ENCODE measurements around the gene CACNB2. TPM values are rescaled to one million over a fixed set of nuclear protein-coding genes. Genes with fewer than 3 reads are reported as not detected.

CACNB2 gene
- total and polyA plus RNA-seq, 10 of the 15 experiments (the other 5 are each of a cell fraction or from before 2014, with no cell fraction given), result 0.62 to 8.1 (median 1.2) TPM

- Histone ChIP-seq H3K4me2 (ENCODE audit: control insufficient read depth, insufficient read depth) (no peak overlapping the region), H3K9me3 (replicated peaks; ENCODE audit: control insufficient read depth, insufficient read depth, low read length) (no peaks in the 10 kb centered on the region), H4K20me1 (ENCODE audit: control insufficient read depth, insufficient read depth) (no peaks in the 10 kb centered on the region), H3K9ac (ENCODE audit: control insufficient read depth, insufficient read depth, low read length) (no peak overlapping the region), H3K4me1 (ENCODE audit: control insufficient read depth, insufficient read depth, low read length) (no peaks in the 10 kb centered on the region), H2AFZ (ENCODE audit: control insufficient read depth, low read depth, low read length) (no peak overlapping the region), H3K79me2 (ENCODE audit: control insufficient read depth, insufficient read depth, low read length) (no peaks in the 10 kb centered on the region), H3K4me3 (no peak overlapping the region), H3K36me3 (ENCODE audit: control insufficient read depth in 2 of 2, insufficient read depth in 2 of 2, low read length in 1 of 2) (no peaks in the 10 kb centered on the region), H3K27ac (ENCODE audit: control insufficient read depth, insufficient read depth) (no peak overlapping the region), H3K27me3 (replicated peaks in 1 of 2; ENCODE audit: control insufficient read depth in 2 of 2, insufficient read depth in 2 of 2, low read length in 1 of 2) (no peaks in the 10 kb centered on the region; a peak in 1 of 4 replicates)
- DNase-seq (ENCODE audit: low read depth, low spot score), result no peak
- in situ Hi-C loops (cut with MboI) (no loop called here), intact Hi-C loops (cut with micrococcal nuclease; ENCODE audit: unreplicated experiment) (loop anchor here (1.0 to 10.0 kb wide), 3 partner anchors 342 to 479 kb away; no protein-coding TSS in a partner anchor)
- ChIA-PET CTCF (interaction anchor here (0.6 to 2.2 kb wide), 33 partner anchors 8 to 808 kb away, joined by 3 to 18 read pairs (median 3); no protein-coding TSS in a partner anchor), POLR2A (no interaction called here), RAD21 (ENCODE audit: unreplicated experiment) (interaction anchor here (0.7 to 1.6 kb wide), 10 partner anchors 9 to 368 kb away, joined by 3 to 13 read pairs (median 4); no protein-coding TSS in a partner anchor), SMC1A (ENCODE audit: uncharacterized antibody, unreplicated experiment) (interaction anchor here (0.6 to 1.7 kb wide), 16 partner anchors 9 to 604 kb away, joined by 3 to 11 read pairs (median 4); no protein-coding TSS in a partner anchor)
- peak; percentile 61; the same call in 1 of the 3 replicates for ATAC-seq
- BruUV-seq (replicated peaks), result no TSS peak
- WGBS (ENCODE audit: insufficient coverage, insufficient replicate concordance, low lambda C conversion rate, missing lambda C conversion rate), result 0% methylated on average over 2 of the region's 2 CpGs
- no peak for FAIRE-seq
- TF ChIP-seq SIX5 (IDR thresholded peaks at IDR 0.05; ENCODE audit: low read depth, low read length, severe bottlenecking) (no peak), RAD21 (IDR thresholded peaks at IDR 0.05; ENCODE audit: insufficient read depth, low read depth, low read length) (peak; percentile 37; the same call in 1 of the 2 replicates), E2F8 (IDR thresholded peaks at IDR 0.05; ENCODE audit: low read depth, partially characterized antibody) (no peak), SMAD1 (IDR thresholded peaks at IDR 0.05; ENCODE audit: low read depth, partially characterized antibody) (no peak), ZNF274 (IDR thresholded peaks at IDR 0.05; ENCODE audit: insufficient read depth, insufficient read length) (no peak), CREM (IDR thresholded peaks at IDR 0.05; ENCODE audit: low read depth) (no peak), SMARCA5 (IDR thresholded peaks at IDR 0.05) (no peak), HDAC6 (IDR thresholded peaks at IDR 0.05; ENCODE audit: unreplicated experiment) (no peak), ESRRA (IDR thresholded peaks at IDR 0.05; ENCODE audit: low read length) (no peak), NFYA (IDR thresholded peaks at IDR 0.05; ENCODE audit: borderline replicate concordance, low read depth, low read length) (no peak), ZNF217 (IDR thresholded peaks at IDR 0.05) (no peak), CTCF (IDR thresholded peaks at IDR 0.05 in 2 of 3, conservative IDR thresholded peaks at IDR 0.05 in 1 of 3; ENCODE audit: control insufficient read depth in 2 of 3, extremely low read depth in 1 of 3, insufficient read depth in 1 of 3, low read depth in 3 of 3, low read length in 3 of 3) (peak in 2 of 3 experiments; percentile 11 to 37; a peak in 2 of 6 replicates), BHLHE40 (IDR thresholded peaks at IDR 0.05; ENCODE audit: borderline replicate concordance in 1 of 2, low read depth in 2 of 2, low read length in 1 of 2) (no peak), CBFB (IDR thresholded peaks at IDR 0.05; ENCODE audit: low read depth) (no peak), SUPT20H (IDR thresholded peaks at IDR 0.05; ENCODE audit: borderline replicate concordance, control insufficient read depth, low read depth, low read length) (no peak), HCFC1 (IDR thresholded peaks at IDR 0.05; ENCODE audit: low read length) (no peak)
- TF ChIP-seq, protein P1, sequence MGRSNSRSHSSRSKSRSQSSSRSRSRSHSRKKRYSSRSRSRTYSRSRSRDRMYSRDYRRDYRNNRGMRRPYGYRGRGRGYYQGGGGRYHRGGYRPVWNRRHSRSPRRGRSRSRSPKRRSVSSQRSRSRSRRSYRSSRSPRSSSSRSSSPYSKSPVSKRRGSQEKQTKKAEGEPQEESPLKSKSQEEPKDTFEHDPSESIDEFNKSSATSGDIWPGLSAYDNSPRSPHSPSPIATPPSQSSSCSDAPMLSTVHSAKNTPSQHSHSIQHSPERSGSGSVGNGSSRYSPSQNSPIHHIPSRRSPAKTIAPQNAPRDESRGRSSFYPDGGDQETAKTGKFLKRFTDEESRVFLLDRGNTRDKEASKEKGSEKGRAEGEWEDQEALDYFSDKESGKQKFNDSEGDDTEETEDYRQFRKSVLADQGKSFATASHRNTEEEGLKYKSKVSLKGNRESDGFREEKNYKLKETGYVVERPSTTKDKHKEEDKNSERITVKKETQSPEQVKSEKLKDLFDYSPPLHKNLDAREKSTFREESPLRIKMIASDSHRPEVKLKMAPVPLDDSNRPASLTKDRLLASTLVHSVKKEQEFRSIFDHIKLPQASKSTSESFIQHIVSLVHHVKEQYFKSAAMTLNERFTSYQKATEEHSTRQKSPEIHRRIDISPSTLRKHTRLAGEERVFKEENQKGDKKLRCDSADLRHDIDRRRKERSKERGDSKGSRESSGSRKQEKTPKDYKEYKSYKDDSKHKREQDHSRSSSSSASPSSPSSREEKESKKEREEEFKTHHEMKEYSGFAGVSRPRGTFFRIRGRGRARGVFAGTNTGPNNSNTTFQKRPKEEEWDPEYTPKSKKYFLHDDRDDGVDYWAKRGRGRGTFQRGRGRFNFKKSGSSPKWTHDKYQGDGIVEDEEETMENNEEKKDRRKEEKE (IDR thresholded peaks at IDR 0.05), result no peak
Observed at GRCh38 chr10:18216482-18216881, 76.3 kb downstream of the CACNB2 start.

Measured in GM12878 (cell line).